ENCODE results near the gene SNX32. TPM values are rescaled to one million over a fixed set of nuclear protein-coding genes. Genes with fewer than 3 reads are reported as not detected.
A peak's percentile ranks its signal among the peaks of the same experiment; 100 is the strongest.

SNX32 gene
- total and polyA plus RNA-seq, 9 of the 15 experiments (the other 6 are each of a cell fraction or from before 2014, with no cell fraction given), result 0.03 TPM; not detected in 7

DNA sequence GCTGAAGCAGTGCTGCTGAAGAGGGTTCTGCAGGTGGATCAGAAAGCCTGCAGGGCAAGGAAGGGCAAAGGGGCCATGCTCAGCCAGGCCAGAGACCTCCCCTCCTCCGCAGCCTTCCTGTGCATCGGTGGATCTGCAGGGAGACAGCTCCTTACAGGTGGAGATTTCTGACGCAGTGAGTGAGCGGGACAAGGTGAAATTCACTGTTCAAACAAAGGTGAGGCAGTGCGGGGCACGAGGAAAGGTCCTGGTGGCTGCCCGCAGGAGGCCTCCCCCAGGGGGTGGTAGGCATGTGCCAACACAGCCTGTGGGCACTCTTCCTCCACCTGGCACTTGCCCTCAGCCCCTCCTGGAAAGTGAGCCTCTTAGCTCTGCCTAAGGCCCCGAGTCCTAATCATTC lies 15.6 kb downstream of the SNX32 start:
- in situ Hi-C loops (cut with MboI) (no loop called here), intact Hi-C loops (cut with micrococcal nuclease) (no loop called here)
- TF ChIP-seq ZFP30 (CRISPR knock-in tag; IDR thresholded peaks at IDR 0.05; ENCODE audit: borderline replicate concordance), result no peak
- TF ChIP-seq, protein P1, sequence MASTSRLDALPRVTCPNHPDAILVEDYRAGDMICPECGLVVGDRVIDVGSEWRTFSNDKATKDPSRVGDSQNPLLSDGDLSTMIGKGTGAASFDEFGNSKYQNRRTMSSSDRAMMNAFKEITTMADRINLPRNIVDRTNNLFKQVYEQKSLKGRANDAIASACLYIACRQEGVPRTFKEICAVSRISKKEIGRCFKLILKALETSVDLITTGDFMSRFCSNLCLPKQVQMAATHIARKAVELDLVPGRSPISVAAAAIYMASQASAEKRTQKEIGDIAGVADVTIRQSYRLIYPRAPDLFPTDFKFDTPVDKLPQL (IDR thresholded peaks at IDR 0.05; ENCODE audit: extremely low read depth, insufficient read length), result no peak
- TF ChIP-seq ZNF24 (IDR thresholded peaks at IDR 0.05), result no peak
- TF ChIP-seq ZNF41 (CRISPR knock-in tag; conservative IDR thresholded peaks at IDR 0.05), result no peak
- TF ChIP-seq, protein P2, sequence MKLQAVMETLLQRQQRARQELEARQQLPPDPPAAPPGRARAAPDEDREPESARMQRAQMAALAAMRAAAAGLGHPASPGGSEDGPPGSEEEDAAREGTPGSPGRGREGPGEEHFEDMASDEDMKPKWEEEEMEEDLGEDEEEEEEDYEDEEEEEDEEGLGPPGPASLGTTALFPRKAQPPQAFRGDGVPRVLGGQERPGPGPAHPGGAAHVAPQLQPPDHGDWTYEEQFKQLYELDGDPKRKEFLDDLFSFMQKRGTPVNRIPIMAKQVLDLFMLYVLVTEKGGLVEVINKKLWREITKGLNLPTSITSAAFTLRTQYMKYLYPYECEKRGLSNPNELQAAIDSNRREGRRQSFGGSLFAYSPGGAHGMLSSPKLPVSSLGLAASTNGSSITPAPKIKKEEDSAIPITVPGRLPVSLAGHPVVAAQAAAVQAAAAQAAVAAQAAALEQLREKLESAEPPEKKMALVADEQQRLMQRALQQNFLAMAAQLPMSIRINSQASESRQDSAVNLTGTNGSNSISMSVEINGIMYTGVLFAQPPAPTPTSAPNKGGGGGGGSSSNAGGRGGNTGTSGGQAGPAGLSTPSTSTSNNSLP (IDR thresholded peaks at IDR 0.05; ENCODE audit: borderline replicate concordance, low read depth, low read length), result no peak
- TF ChIP-seq, protein P3, sequence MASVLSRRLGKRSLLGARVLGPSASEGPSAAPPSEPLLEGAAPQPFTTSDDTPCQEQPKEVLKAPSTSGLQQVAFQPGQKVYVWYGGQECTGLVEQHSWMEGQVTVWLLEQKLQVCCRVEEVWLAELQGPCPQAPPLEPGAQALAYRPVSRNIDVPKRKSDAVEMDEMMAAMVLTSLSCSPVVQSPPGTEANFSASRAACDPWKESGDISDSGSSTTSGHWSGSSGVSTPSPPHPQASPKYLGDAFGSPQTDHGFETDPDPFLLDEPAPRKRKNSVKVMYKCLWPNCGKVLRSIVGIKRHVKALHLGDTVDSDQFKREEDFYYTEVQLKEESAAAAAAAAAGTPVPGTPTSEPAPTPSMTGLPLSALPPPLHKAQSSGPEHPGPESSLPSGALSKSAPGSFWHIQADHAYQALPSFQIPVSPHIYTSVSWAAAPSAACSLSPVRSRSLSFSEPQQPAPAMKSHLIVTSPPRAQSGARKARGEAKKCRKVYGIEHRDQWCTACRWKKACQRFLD (CRISPR knock-in tag; IDR thresholded peaks at IDR 0.05), result no peak
- no peak for TF ChIP-seq HOXB6 (CRISPR knock-in tag; IDR thresholded peaks at IDR 0.05; ENCODE audit: borderline replicate concordance)
- no peak for TF ChIP-seq ZNF75A (CRISPR knock-in tag; IDR thresholded peaks at IDR 0.05)
- TF ChIP-seq TBL1XR1 (IDR thresholded peaks at IDR 0.05; ENCODE audit: low read length in 2 of 2), result no peak
- Histone ChIP-seq H3K9ac (ENCODE audit: insufficient read depth in 1 of 2, low read depth in 2 of 2, low read length in 2 of 2) (0 out of 4 replicates have a peak overlapping the region, but pooled peaks of 1 of the 2 experiments have one; percentile 36), H4K20me1 (replicated peaks; ENCODE audit: control insufficient read depth, insufficient read depth, low read length) (no peaks in the 10 kb centered on the region), H2AFZ (ENCODE audit: low read depth, low read length) (no peak overlapping the region), H3K27ac (ENCODE audit: extremely low read depth, low read depth, low read length) (no peak overlapping the region), H3K9me1 (ENCODE audit: control insufficient read depth, insufficient read depth, low read length) (no peaks in the 10 kb centered on the region), H3K4me1 (replicated peaks in 1 of 2; ENCODE audit: control insufficient read depth in 2 of 2, insufficient read depth in 2 of 2, low read length in 2 of 2) (peaks cover 0 to 21% of the 10 kb centered on the region in 2 experiments; a peak in 3 of 5 replicates), H3K4me3 (no peak overlapping the region), H3K36me3 (ENCODE audit: control insufficient read depth, insufficient read depth, low read length) (peaks cover 31% of the 10 kb centered on the region; the same call in 2 of the 3 replicates), H3K4me2 (ENCODE audit: insufficient read depth, low read length) (no peak overlapping the region), H3K9me3 (replicated peaks; ENCODE audit: control insufficient read depth, insufficient read depth, low read depth, low read length) (peaks cover 7% of the 10 kb centered on the region; the same call in 1 of the 2 replicates), H3K79me2 (ENCODE audit: control insufficient read depth, insufficient read depth, low read length) (peaks cover 10% of the 10 kb centered on the region; the same call in 2 of the 3 replicates), H3K27me3 (ENCODE audit: control insufficient read depth in 2 of 2, insufficient read depth in 2 of 2, low read length in 2 of 2) (no peaks in the 10 kb centered on the region)
- WGBS (ENCODE audit: insufficient coverage, low coverage, missing lambda C conversion rate), result 11% methylated on average over 6 of the region's 8 CpGs
- BruUV-seq (replicated peaks), result no TSS peak
- no peak for FAIRE-seq
- no peak for ATAC-seq
- CTCF ChIA-PET (ENCODE audit: low intra/inter-chr PET ratio), result no interaction called here
- DNase-seq (ENCODE audit: extremely low read depth in 1 of 4, low spot score in 3 of 4), result peak in 1 of 4 experiments; percentile 10
- POLR2A ChIA-PET, result interaction anchor here (0.6 to 5.9 kb wide), 18 partner anchors 9 to 274 kb away, joined by 3 to 67 read pairs (median 5); partner anchors contain the start of genes CCDC85B, CFL1, EHBP1L1 and FIBP
